Stimulated activated CD4-positive, alpha-beta T cell treated with anti-CD3 and anti-CD28 coated beads, Interleukin-12 subunit alpha, Interleukin-12 subunit beta, amount 100 ng/mL, for 24 hours (primary cell): ENCODE results near the gene MANSC1.
"Not testable (repeated sequence)": the region's sequence is repeated elsewhere in the genome, so short reads cannot be mapped to it uniquely, and the experiment has no call there.

Experiments used
- DNase-seq, 2 experiments: peaks; one replicate each; pipeline ENCODE4 v3.0.0-alpha.2; 2020; ENCODE audit warnings: low read depth in 2 of 2

Gene MANSC1

GRCh38 chr12:12326262-12326661, 23.8 kb downstream of the MANSC1 start:
- DNase-seq, result no peak

- no peak for DNase-seq
Measured at GRCh38 chr12:12323591-12323990, 26.5 kb downstream of the MANSC1 start.

- no peak for DNase-seq
Measured at GRCh38 chr12:12323118-12323517, 26.9 kb downstream of the MANSC1 start.

GRCh38 chr12:12319451-12320183, 30.4 kb downstream of the MANSC1 start:
- DNase-seq, result no peak

GRCh38 chr12:12315838-12316237, 34.2 kb downstream of the MANSC1 start:
- DNase-seq, result no peak

- DNase-seq, result not testable (repeated sequence)
Measured at GRCh38 chr12:12310695-12311094, 39.3 kb downstream of the MANSC1 start.

GRCh38 chr12:12305568-12306300, 44.3 kb downstream of the MANSC1 start:
- DNase-seq, result no peak

GRCh38 chr12:12302976-12303375, 47.1 kb downstream of the MANSC1 start:
- no peak for DNase-seq

- DNase-seq, result no peak
Measured at GRCh38 chr12:12301122-12301521, 48.9 kb downstream of the MANSC1 start.

GRCh38 chr12:12297201-12297830, 52.7 kb downstream of the MANSC1 start:
- no peak for DNase-seq

GRCh38 chr12:12294215-12295005, 55.6 kb downstream of the MANSC1 start:
- DNase-seq, result no peak

- DNase-seq, result no peak
Measured at GRCh38 chr12:12290206-12290605, 59.8 kb downstream of the MANSC1 start.

- no peak for DNase-seq
Measured at GRCh38 chr12:12286441-12286840, 63.6 kb downstream of the MANSC1 start.

- DNase-seq, result no peak
Measured at GRCh38 chr12:12282761-12283425, 67.1 kb downstream of the MANSC1 start.

- DNase-seq, result no peak
Measured at GRCh38 chr12:12282202-12282601, 67.8 kb downstream of the MANSC1 start.

- DNase-seq, result no peak
Measured at GRCh38 chr12:12281134-12281533, 68.9 kb downstream of the MANSC1 start.

- DNase-seq, result no peak
Measured at GRCh38 chr12:12278899-12279298, 71.1 kb downstream of the MANSC1 start.
